HG02759 (cell line): ENCODE results near the gene NUTM2B.
"Not testable (repeated sequence)": the region's sequence is repeated elsewhere in the genome, so short reads cannot be mapped to it uniquely, and the experiment has no call there.

Experiments used
- ATAC-seq: cut with Tn5 transposase; IDR thresholded peaks from one replicate; pipeline ENCODE4 v1.9.1; 2021; ENCODE audit warnings: mild to moderate bottlenecking, moderate library complexity; ENCODE audit not compliant: unreplicated experiment

The NUTM2B gene

DNA sequence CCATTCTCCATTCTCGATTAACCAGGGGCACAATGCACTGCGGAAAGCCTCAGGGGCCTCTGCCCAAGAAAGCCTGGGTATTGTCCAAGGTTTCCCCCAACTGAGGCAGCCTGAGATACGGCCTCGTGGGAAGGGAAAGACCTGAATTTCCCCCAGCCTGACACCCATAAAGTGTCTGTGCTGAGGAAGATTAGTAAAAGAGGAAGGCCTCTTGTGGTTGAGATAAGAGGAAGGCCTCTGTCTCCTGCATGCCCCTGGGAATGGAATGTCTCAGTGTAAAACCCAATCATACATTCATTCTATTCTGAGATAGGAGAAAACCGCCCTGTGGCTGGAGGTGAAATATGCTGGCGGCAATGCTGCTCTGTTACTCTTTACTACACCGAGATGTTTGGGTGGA lies 41.8 kb downstream of the NUTM2B start:
- not testable (repeated sequence) for ATAC-seq

DNA sequence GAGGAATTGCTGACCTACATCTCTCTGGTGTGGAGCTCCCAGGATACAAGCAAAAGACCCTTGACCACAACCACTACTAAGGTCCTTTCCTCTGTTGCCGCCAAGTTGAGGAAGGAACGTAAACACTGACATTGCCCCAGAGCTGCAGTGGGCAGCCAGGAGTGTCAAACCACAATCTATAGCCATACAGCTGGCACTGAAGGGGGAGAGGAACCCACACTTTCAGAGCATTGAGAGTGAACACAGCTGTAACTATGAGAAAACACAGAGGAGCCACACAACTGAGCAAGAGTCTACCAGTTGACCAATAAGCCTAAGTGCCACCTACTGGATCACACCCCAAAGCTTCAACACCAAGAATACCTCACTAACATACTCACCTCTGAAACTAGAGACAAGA lies 45.5 kb downstream of the NUTM2B start:
- ATAC-seq, result not testable (repeated sequence)

GRCh38 chr10:79753601-79754000 lies 50.6 kb downstream of the NUTM2B start:
- ATAC-seq, result not testable (repeated sequence)

DNA sequence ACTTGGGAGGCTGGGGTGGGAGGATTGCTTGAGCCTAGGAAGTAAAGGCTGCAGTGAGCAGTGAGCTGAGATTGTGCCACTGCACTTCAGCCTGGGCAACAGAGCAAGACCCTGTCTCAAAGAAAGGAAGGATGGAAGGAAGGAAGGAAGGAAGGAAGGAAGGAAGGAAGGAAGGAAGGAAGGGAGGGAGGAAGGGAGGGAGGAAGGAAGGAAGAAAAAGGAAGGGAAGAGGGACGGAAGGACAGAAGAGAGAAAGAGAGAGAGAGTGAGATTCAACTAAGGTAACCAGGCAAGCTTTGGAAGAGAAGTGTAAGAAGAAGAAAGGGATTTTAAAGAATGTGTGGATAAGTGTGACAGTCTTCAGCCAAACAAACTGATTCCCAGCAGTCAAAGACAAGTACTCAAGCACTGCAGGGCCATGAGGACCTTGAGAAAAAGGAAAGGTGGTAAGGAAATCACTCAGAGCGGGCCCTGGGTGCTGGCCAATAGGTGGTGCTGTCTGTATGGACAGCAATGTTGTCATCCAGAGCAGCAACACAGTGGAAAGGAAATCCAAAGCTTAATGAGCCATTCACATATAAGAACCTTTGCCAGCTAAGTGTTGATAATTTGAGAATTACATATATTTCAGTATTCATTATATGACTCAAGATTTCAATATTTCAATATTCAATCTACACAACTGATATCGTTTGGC lies 55.4 kb downstream of the NUTM2B start:
- ATAC-seq, result not testable (repeated sequence)
